ENCODE data around the gene FOXO1.

The FOXO1 gene

GRCh38 chr13:40604135-40604534, 62.3 kb downstream of the FOXO1 start:
- no peak for DNase-seq

- DNase-seq, result no peak
Measured at GRCh38 chr13:40600149-40600751, 66.2 kb downstream of the FOXO1 start.

- no peak for DNase-seq
Measured at GRCh38 chr13:40599747-40600146, 66.7 kb downstream of the FOXO1 start.

GRCh38 chr13:40599124-40599523, 67.3 kb downstream of the FOXO1 start:
- DNase-seq, result no peak

- DNase-seq, result no peak
Measured at GRCh38 chr13:40598569-40598968, 67.9 kb downstream of the FOXO1 start.

GRCh38 chr13:40597735-40598365, 68.6 kb downstream of the FOXO1 start:
- no peak for DNase-seq

GRCh38 chr13:40596484-40596883, 70.0 kb downstream of the FOXO1 start:
- DNase-seq, result no peak

GRCh38 chr13:40595693-40596092, 70.7 kb downstream of the FOXO1 start:
- no peak for DNase-seq

- no peak for DNase-seq
Measured at GRCh38 chr13:40592035-40592434, 74.4 kb downstream of the FOXO1 start.

- DNase-seq, result no peak
Measured at GRCh38 chr13:40591091-40591490, 75.3 kb downstream of the FOXO1 start.

- DNase-seq, result no peak
Measured at GRCh38 chr13:40590112-40590862, 76.2 kb downstream of the FOXO1 start.

- no peak for DNase-seq
Measured at GRCh38 chr13:40589285-40590109, 76.9 kb downstream of the FOXO1 start.

GRCh38 chr13:40588101-40588500, 78.3 kb downstream of the FOXO1 start:
- DNase-seq, result no peak

GRCh38 chr13:40586886-40587565, 79.4 kb downstream of the FOXO1 start:
- DNase-seq, result no peak

- DNase-seq, result no peak
Measured at GRCh38 chr13:40585911-40586471, 80.5 kb downstream of the FOXO1 start.

- DNase-seq, result no peak
Measured at GRCh38 chr13:40583738-40584137, 82.7 kb downstream of the FOXO1 start.

GRCh38 chr13:40582531-40582930, 83.9 kb downstream of the FOXO1 start:
- no peak for DNase-seq

- DNase-seq, result no peak
Measured at GRCh38 chr13:40581277-40581579, 85.2 kb downstream of the FOXO1 start.

- DNase-seq, result no peak
Measured at GRCh38 chr13:40580566-40581276, 85.7 kb downstream of the FOXO1 start.

GRCh38 chr13:40579535-40579934, 86.9 kb downstream of the FOXO1 start:
- no peak for DNase-seq

- DNase-seq, result no peak
Measured at GRCh38 chr13:40578055-40578454, 88.4 kb downstream of the FOXO1 start.

- no peak for DNase-seq
Measured at GRCh38 chr13:40576369-40576768, 90.1 kb downstream of the FOXO1 start.
